ENCODE results near the gene COMMD9.
A peak's percentile ranks its signal among the peaks of the same experiment; 100 is the strongest.
"Not testable (repeated sequence)": the region's sequence is repeated elsewhere in the genome, so short reads cannot be mapped to it uniquely, and the experiment has no call there.

COMMD9 gene

DNA sequence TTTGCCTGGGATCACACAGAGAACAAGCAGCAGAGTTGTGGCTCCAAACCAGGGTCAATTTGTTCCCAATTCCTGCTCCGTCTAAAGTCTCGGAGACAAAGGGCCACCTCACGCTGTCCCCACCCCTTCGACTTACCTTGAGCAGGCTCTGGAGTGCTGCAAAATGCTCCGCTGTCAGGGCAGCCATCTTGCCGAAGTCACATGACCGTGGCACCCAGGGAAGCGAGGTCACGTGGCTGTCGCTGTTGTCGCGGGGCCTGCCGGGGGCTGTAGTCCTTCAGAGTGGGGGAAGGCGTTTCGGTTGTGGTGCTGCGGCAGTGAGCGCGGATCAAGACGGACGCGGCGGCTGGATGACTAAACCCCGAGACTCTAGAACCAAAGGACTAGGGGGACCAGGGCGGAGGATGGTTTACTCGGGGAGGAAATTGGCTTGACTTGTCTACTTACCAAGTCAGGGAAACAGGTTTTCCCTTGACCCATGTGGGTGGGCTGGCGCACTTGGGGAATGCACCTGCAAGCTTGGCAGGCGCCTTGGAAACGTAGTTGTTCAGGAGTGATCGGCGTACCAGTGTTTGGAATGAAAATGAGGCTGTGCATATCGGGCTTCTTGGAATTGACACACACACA, at the start of gene COMMD9:
Gene COMMD9, minus strand, starts transcription at position 199 of the 627 bp plus-strand sequence. Its CDS starts 12 bp downstream, at position 187.
- DNase-seq (ENCODE audit: low read depth): peak; percentile 94

- DNase-seq (ENCODE audit: low read depth): peak; percentile 76
Measured at GRCh38 chr11:36333897-36334296, 44.7 kb upstream of the COMMD9 start.

- DNase-seq (ENCODE audit: low read depth): peak; percentile 67
Measured at GRCh38 chr11:36333468-36333867, 44.2 kb upstream of the COMMD9 start.

DNA sequence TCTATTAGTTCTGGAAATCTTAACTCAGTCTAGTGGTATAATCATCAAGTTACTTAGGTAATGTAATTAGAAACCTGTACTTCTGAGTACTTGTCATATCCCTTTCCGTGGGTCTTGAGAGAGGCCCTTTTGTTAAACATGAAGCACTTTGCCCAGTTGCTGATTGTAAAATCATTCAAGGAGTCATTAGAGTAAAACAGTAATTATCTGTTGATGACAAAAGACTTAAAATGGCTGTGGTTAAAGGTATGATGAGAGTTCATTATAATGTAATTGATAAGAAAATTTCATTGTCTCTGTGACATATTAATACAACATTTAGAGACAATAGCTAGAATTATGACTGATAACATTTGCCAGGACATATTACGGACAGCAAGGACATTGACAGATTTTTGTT, 41.2 kb upstream of the COMMD9 start:
- DNase-seq (ENCODE audit: low read depth): no peak

- peak; percentile 39 for DNase-seq (ENCODE audit: low read depth)
Measured at GRCh38 chr11:36328966-36329673, 39.9 kb upstream of the COMMD9 start.

GRCh38 chr11:36326524-36327419, 37.5 kb upstream of the COMMD9 start:
- no peak for DNase-seq (ENCODE audit: low read depth)

DNA sequence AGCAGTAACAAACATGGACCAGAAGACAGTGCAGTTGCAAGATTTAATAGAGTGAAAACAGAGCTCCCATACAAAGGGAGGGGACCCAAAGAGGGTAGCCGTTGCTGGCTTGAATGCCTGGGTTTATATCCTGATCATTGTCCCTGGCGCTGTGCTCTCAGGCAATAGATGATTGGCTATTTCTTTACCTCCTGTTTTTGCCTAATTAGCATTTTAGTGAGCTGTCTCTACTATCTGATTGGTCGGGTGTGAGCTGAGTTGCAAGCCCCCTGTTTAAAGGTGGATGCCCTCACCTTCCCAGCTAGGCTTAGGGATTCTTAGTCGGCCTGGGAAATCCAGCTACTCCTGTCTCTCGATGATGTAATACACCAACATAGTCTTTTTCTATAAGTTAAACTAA, 36.2 kb upstream of the COMMD9 start:
- not testable (repeated sequence) for DNase-seq (ENCODE audit: low read depth)

- DNase-seq (ENCODE audit: low read depth): not testable (repeated sequence)
Measured at GRCh38 chr11:36324956-36325355, 35.7 kb upstream of the COMMD9 start.

- no peak for DNase-seq (ENCODE audit: low read depth)
Measured at GRCh38 chr11:36317992-36318391, 28.8 kb upstream of the COMMD9 start.

GRCh38 chr11:36316049-36316448, 26.8 kb upstream of the COMMD9 start:
- DNase-seq (ENCODE audit: low read depth): no peak

- no peak for DNase-seq (ENCODE audit: low read depth)
Measured at GRCh38 chr11:36314434-36314767, 25.2 kb upstream of the COMMD9 start.

DNA sequence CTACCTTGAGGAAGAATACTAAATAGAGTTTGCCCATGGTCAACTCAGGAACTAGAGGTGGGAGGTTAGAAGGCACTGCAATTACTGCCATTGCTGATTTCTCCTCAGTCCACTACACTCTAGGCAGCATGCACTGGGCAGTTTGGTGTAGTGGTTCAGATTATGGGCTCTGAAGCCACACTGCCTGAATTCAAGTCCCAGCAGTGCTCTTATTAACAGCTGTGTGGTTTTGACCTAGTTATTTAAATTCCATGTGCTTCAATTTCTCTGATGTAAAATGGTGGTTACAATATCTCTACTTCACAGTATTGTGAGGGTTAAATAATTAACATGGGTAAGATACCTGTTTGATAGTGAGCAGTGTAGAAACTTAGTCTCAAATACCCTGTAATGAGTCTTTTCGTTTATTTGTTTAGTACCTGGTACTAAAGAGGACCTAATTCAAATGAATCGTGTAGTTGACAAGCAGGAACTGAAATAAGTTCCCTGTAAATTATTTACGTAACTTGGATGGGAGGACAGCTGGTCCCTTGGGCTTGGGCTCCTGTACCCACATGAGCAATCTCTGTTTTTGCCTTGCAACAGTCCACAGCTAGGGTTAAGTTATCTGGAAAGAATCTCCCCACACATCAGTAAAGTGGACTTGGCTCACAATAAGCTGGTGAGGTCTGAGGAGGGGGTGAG, 24.7 kb upstream of the COMMD9 start:
- DNase-seq (ENCODE audit: low read depth): no peak

DNA sequence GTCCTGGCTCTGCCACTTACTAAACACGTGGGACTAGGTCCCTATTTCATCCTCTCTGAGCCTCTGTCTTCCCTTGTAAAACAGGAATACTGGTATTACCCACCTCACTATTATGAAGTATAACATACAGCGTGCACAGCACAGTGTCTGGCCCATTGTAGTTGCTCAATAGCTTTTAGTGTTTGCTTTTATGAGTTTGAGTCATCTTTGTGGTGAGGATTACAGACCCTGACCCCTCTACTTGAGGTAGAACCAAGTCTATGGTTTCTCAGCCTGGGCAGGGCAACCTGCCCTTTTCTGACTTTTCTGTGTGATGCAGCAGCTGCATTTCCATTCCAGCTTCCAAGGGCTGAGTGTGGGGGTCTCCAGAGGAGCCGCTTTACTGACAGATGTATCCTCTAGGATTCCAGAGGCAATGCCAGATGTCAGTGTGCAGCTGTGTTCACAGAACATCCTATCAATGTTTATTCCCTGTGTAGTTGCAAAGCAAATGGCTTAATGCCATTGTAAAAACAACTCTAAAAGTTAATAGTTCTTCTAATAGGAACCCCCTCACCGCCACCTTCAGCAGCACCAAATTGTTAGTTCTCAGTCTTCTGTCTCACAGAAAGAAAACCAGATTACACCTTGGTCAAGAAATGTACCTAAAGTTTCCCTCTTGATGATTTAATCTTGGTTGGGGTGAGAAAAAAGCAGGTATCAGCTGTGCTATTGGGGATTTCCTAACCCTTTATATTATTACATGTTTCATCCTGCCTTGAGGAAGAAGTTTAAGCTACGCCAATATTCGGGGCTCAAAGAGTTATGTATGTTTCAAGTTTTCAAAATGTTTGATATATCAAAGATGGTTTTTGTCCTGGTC, 23.6 kb upstream of the COMMD9 start:
- DNase-seq (ENCODE audit: low read depth): peak; percentile 75

DNA sequence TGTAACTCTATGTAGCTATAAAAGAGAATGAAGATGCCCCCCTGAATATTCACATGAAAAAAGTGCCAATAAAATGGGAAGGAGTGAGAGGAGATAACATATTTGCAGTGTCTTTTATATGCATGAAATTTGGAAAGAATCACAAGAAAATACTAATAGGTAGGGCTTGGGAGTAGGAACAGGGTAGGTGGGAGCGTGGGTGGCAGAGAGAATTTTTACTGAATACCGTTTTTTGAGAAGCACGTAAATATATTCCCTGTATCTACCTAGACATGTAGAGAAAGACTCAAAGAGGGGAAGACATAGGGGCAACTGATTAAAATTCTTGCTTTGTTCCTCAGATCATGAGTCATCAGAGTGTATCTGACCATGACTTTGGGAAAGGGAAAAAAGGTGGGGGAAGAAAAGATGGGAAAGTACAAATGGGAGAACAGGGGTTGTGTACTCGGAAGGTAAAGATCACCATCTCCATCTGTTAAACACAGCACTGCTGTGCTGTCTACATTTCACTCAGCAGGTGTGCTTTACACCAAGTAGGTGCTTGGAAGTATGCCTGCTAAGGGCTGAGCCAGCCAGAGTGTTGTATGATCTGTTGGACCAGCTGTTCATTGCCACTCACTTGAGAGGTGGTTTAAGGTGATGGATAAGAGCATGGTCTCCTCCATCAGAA, 22.8 kb upstream of the COMMD9 start:
- peak; percentile 19 for DNase-seq (ENCODE audit: low read depth)

GRCh38 chr11:36309779-36310178, 20.6 kb upstream of the COMMD9 start:
- no peak for DNase-seq (ENCODE audit: low read depth)

- DNase-seq (ENCODE audit: low read depth): no peak
Measured at GRCh38 chr11:36308577-36308976, 19.4 kb upstream of the COMMD9 start.

- DNase-seq (ENCODE audit: low read depth): no peak
Measured at GRCh38 chr11:36306888-36307287, 17.7 kb upstream of the COMMD9 start.

GRCh38 chr11:36305047-36305446, 15.8 kb upstream of the COMMD9 start:
- no peak for DNase-seq (ENCODE audit: low read depth)

GRCh38 chr11:36304351-36304750, 15.1 kb upstream of the COMMD9 start:
- peak; percentile 14 for DNase-seq (ENCODE audit: low read depth)

DNA sequence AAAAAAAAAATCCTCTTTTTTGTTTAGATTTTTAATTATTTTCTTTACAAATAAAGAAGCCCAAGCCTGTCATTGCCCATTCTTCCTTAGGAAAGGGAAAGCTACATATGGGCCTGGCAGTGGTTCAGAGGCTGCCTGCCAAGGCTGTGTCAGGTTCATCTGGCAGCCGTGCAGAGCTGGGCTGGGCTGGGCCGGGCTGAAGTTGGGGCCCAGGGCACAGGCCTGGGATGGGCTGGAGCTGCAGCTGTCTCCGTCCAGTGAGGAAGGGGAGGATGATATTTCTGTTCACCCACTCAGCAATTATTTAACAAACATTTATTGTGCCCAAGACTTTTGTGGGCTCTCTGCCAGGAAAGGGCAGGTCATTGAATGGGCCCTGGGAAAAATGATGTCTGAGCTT, 11.4 kb upstream of the COMMD9 start:
- peak; percentile 28 for DNase-seq (ENCODE audit: low read depth)
